Glutamatergic neuron (in vitro differentiated cells): Measurements from ENCODE around the gene PCED1A. TPM values are rescaled to one million over a fixed set of nuclear protein-coding genes. Genes with fewer than 3 reads are reported as not detected.

Experiments
- DNase-seq: peaks from one replicate; pipeline ENCODE4 v3.0.0; 2022
- H3K27ac Mint-ChIP-seq: one replicate; pipeline ENCODE4 v1.8.0; 2020; ENCODE audit warnings: mild to moderate bottlenecking, mixed read lengths, inconsistent platforms; ENCODE audit not compliant: unreplicated experiment
- H3K27me3 Mint-ChIP-seq: one replicate; pipeline ENCODE4 v1.8.0; 2020; ENCODE audit warnings: mild to moderate bottlenecking, moderate library complexity, mixed read lengths, inconsistent platforms; ENCODE audit not compliant: unreplicated experiment
- H3K36me3 Mint-ChIP-seq: one replicate; pipeline ENCODE4 v1.8.0; 2020; ENCODE audit warnings: mild to moderate bottlenecking, mixed read lengths, inconsistent platforms; ENCODE audit not compliant: unreplicated experiment
- H3K4me1 Mint-ChIP-seq: one replicate; pipeline ENCODE4 v1.8.0; 2020; ENCODE audit warnings: mild to moderate bottlenecking, low read depth, mixed read lengths, inconsistent platforms; ENCODE audit not compliant: unreplicated experiment
- H3K4me3 Mint-ChIP-seq: one replicate; pipeline ENCODE4 v1.8.0; 2020; ENCODE audit warnings: mild to moderate bottlenecking, mixed read lengths, inconsistent platforms; ENCODE audit not compliant: unreplicated experiment
- H3K9me3 Mint-ChIP-seq: one replicate; pipeline ENCODE4 v1.8.0; 2020; ENCODE audit warnings: mild to moderate bottlenecking, moderate library complexity, mixed read lengths, inconsistent platforms; ENCODE audit not compliant: unreplicated experiment
- CTCF ChIP-seq: fragments of 200-600 bp; sonication (generic); IDR thresholded peaks from one replicate; pipeline ENCODE4 v1.5.0; 2021; ENCODE audit not compliant: partially characterized antibody, unreplicated experiment
- total RNA-seq: library from RNA; stranded (reverse); fragmentation: NEBNext Ultra II Directional; extraction: Animal tissue kit (Norgen Biotek cat#: 25700); gene quantifications from one replicate; pipeline ENCODE4 v1.2.1, GENCODE V29; 2021; ENCODE audit not compliant: unreplicated experiment

Gene PCED1A
- total RNA-seq, 1 donor from 2014 or later, result 41.6 TPM

- Mint-ChIP-seq H3K4me3 (no peak overlapping the region), H3K9me3 (peaks cover 3% of the 10 kb centered on the region), H3K27me3 (peaks cover 21% of the 10 kb centered on the region), H3K36me3 (peaks cover 6% of the 10 kb centered on the region), H3K27ac (no peak overlapping the region), H3K4me1 (peaks cover 7% of the 10 kb centered on the region)
- no peak for DNase-seq
- TF ChIP-seq CTCF, result no peak
These were observed 43.1 kb downstream of the PCED1A start for GRCh38 chr20:2797136-2797983.

- Mint-ChIP-seq H3K27ac (no peak overlapping the region), H3K4me1 (peaks cover 7% of the 10 kb centered on the region), H3K4me3 (no peak overlapping the region), H3K36me3 (peaks cover 4% of the 10 kb centered on the region), H3K9me3 (peaks cover 5% of the 10 kb centered on the region), H3K27me3 (peaks cover 14% of the 10 kb centered on the region)
- no peak for TF ChIP-seq CTCF
- no peak for DNase-seq
These were observed 44.3 kb downstream of the PCED1A start for GRCh38 chr20:2796011-2796660.

GRCh38 chr20:2795451-2795850, 45.0 kb downstream of the PCED1A start:
- no peak overlapping the region for H3K27ac Mint-ChIP-seq
- TF ChIP-seq CTCF, result no peak
- peaks cover 8% of the 10 kb centered on the region for H3K27me3 Mint-ChIP-seq
- no peak for DNase-seq
- peaks cover 2% of the 10 kb centered on the region for H3K9me3 Mint-ChIP-seq
- peaks cover 5% of the 10 kb centered on the region for H3K36me3 Mint-ChIP-seq
- no peak overlapping the region for H3K4me3 Mint-ChIP-seq
- H3K4me1 Mint-ChIP-seq, result peaks cover 4% of the 10 kb centered on the region

- Mint-ChIP-seq H3K9me3 (peaks cover 3% of the 10 kb centered on the region), H3K27ac (no peak overlapping the region), H3K27me3 (peaks cover 7% of the 10 kb centered on the region), H3K4me3 (no peak overlapping the region), H3K4me1 (peaks cover 3% of the 10 kb centered on the region), H3K36me3 (peaks cover 9% of the 10 kb centered on the region)
- TF ChIP-seq CTCF, result no peak
- no peak for DNase-seq
These were observed 45.5 kb downstream of the PCED1A start for GRCh38 chr20:2794866-2795447.

GRCh38 chr20:2794202-2794748, 46.2 kb downstream of the PCED1A start:
- Mint-ChIP-seq H3K27ac (no peak overlapping the region), H3K4me1 (no peaks in the 10 kb centered on the region), H3K9me3 (peaks cover 3% of the 10 kb centered on the region), H3K36me3 (peaks cover 9% of the 10 kb centered on the region), H3K4me3 (no peak overlapping the region), H3K27me3 (peaks cover 7% of the 10 kb centered on the region)
- no peak for DNase-seq
- TF ChIP-seq CTCF, result no peak
